Activated CD4-positive, alpha-beta T cell treated with anti-CD3 and anti-CD28 coated beads, Interleukin-2, Interleukin-4, amounts not matched to agents 100 ng/mL and 50 ng/mL, durations not matched to agents 16 hours and 8 hours (primary cell): Measurements from ENCODE around the gene NOTCH1.

Experiments used
- DNase-seq: peaks from one replicate; pipeline ENCODE4 v3.0.0-alpha.2; 2020; ENCODE audit warnings: low spot score

The NOTCH1 gene

DNA sequence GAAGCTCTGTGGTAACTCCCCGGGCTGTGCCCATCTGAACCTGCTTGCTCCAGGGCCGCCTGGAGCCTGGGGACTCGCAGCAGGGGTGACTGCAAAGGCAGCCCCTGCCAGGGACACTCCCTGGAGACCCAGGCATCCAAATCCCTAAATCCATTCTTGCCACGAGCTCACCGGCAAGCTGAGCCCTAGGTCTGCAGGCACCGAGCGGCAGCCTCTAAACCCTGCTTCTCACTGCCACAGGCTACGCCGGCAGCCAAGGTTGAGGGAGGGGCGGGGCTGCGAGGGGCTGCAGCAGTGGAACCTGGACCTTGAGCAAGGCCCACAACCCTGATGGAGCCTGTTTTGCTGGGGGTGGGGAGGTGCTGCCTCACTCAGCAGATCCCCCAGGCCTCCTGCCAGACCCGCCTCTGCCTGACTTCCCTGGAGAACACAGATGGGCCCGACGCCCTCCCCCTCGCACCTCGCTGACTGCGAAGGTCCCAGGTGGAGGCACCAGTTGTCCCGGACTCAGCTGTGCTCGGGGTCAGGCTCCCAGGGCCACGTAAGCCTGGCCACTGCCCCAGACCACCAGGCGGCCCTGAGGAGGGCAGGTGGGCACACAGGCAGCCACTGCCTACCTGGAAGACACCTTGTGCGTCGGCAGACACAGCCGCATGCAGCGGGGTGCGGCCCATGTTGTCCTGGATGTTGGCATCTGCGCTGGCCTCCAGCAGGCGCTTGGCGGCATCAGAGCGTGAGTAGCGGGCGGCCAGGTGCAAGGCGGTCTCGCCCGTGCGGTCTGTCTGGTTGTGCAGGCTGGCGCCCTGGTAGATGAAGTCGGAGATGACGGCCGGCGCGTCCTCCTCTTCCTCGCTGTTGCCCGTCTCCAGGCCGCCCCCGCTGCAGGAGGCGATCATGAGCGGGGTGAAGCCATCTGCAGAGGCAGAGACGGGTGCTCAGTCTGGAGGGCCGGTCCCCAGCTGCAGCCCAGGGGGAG, 45.6 kb downstream of the NOTCH1 start:
- DNase-seq: no peak

DNA sequence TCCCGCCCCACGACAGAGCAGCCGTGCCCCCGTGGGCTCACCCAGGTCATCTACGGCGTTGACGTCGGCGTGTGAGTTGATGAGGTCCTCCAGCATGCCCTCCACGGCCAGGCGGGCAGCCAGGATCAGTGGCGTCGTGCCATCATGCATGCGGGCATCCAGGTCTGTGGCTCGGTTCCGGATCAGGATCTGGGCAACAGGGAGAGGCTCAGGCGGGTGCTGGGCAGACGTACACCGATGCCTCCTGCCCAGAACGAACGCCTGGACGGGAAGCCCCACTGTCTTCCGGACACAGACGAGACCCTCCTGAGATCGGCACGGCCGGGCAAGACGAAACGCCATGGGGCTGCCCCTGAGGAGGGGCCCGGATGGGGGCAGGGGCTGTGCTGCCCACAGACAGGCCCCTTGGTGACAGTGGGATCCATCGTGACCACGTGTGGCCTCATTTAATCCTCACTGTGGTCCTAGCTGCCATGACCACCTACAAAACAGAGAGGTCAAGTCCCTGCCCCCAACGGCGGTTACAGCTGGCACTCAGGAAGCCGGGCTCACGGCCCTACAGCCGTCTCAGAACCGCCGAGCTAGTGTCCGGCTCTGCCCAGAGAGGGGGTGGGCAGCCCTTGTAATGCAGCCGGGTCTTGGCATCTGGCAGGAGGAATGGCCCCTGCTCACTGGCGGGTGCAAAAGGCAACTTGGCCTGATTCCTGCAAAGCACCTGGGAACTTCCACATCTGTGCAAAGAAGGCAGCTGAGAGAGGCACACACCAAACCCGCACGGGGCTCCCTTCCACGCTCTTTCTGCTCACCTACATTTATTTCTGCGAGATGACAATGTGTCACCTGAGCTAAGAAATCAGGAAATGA, 46.5 kb downstream of the NOTCH1 start:
- DNase-seq: no peak

DNA sequence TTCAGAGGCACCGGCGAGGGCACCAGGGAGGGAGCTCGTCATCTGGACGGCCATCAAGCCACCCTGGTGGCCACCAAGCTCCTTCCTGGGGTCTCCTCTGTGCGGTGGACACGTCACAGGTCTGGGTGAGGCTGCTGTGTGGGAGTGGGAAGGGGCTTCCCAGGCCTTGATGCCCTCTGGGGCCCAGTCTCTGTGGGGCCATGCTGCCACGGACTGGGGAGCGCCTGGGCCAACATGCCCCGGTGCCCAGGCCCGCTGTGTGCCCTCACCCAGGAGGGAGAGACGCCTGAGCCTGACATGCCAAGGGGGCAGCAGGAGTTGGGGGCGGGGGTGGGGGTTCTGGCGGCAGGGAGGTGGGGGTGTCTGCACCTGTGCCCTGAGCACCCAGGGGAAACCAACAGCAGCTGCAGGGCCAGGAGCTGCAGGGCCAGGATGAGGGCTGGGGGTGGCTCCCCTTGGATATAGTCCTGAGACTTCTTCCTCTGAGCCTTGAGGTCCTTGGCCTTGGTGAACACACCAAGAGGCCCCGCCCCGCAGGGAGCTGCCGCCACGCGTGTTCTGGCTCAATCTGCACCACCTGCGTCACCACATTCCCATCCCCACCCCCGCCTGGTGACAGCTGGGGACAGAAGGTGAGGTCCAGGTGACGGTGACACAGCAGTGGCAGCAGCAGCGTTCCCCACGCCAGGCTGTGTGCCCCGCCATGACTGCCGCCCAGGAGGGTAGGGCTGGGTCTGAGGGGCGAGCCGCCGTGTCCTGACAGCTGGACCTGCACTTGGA, 47.7 kb downstream of the NOTCH1 start:
- DNase-seq: no peak

DNA sequence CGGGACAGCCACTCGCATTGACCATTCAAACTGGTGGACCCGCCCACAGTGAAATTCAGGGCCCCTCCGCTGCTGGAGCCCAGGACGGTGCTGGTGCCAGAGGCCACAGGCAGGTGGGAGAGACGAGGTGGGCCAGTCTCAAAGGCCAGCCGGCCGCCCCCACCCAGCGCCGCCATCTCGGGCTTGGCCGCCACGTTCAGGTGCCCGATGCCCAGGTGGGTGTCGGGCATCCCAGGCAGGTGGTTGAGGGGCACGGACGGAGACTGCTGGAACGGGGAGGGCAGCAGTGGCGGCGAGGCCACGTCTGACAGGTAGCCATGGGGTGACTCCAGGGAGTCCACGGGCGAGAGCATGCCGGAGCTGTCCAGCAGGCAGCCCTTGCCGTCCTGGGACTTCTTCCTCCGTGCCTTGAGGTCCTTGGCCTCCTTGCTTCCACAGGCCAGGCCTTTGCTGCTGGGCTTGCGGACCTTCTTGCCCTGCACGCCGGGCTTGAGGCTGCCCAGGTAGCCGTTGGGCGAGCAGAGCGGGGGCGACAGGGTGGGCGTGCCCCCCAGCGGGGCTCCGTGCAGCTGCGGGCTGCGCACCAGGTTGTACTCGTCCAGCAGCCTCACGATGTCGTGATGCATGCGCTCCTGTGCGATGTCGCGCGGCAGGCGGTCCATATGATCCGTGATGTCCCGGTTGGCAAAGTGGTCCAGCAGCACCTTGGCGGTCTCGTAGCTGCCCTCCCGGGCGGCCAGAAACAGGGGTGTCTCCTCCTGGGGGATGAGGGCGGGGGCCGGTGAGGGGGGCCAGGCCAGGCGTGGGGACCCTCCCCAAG, 48.8 kb downstream of the NOTCH1 start:
- no peak for DNase-seq

DNA sequence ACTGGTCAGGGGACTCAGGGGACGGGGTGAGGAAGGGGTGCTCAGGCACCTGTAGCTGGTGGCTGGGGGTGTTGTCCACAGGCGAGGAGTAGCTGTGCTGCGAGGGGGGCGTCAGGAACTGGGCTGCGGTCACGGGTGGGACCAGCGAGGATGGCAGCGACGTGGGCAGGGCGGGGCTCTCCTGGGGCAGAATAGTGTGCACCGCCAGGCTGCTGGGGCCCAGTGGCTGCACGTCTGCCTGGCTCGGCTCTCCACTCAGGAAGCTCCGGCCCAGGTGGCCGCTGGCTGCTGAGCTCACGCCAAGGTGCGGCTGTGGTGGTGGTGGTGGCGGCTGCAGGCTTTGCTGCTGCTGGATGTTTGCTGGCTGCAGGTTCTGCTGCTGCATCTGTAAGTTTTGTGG, 49.7 kb downstream of the NOTCH1 start:
- DNase-seq: no peak

DNA sequence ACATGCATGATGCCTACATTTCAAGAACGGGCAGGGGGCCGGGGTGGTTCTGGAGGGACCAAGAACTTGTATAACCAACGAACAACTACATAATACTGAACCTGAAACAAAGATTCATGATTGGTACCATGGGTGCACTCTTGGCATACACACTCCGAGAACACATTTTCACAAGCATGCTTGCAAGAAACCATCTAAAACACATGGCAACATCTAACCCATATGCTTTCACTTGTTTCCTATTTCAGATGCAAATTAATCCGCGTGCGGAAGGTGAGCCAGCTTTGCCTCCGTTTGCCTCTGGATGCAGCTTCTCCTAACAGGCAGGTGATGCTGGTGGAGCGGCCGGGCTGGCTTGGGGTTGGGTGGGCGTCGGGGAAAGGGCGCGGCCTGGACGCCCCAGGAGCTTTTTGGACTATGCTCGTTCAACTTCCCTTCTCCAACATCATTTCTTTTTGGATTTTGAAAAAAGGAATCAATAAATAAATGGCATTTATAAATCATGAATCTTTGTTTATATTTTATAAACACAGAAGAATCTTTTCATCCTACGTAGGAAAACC, 50.5 kb downstream of the NOTCH1 start:
- no peak for DNase-seq

DNA sequence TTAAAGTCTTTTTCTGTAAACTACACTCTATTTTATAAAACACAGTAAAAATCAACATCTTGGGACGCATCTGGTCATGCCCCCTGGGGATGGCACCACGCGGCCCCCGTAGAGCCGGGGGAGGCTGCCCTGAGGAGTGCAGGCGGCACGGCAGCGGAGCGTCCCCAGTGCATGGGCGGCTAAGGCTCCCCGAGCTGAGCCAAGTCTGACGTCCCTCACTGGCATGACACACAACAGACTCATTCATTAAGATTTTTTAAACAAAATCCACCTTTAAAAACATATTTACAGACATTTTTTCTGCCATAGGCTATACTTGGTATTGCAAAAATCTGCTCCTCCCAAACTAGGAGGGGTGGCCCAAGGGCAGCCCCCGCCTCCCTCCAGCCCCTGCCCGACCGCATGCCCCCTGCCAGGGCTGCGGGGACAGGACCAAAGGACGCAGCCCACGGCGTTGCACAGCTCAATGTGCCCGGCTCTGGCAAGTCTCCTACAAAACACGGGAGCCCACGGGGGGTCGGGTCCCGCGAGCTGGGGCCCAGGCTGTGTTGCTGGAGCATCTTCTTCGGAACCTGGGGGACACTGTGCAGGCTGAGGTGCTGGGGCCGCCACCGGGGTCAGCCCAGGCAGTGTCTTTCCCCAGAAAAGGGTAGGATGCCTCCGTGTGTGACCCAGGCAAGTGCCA, 51.2 kb downstream of the NOTCH1 start:
- no peak for DNase-seq

DNA sequence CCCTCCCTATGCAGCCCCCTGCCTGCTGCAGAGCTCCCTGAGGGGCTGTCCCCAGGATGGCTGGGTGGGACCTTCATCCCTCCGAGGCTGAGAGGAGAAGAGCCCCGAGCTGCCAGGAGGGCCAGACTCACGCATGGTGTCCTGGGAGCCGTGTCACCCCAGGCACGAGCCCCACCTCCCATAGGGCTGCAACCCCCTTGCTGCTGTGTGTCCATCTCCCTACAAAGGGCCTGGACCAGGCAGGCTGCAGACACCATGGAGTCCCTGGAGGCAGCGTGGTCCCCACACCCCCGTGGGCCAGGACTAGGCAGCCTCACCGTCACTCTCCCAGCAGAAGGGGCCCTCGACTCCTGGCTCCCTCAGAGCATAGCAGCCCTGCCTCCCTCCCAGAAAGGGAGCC, 51.8 kb downstream of the NOTCH1 start:
- no peak for DNase-seq

DNA sequence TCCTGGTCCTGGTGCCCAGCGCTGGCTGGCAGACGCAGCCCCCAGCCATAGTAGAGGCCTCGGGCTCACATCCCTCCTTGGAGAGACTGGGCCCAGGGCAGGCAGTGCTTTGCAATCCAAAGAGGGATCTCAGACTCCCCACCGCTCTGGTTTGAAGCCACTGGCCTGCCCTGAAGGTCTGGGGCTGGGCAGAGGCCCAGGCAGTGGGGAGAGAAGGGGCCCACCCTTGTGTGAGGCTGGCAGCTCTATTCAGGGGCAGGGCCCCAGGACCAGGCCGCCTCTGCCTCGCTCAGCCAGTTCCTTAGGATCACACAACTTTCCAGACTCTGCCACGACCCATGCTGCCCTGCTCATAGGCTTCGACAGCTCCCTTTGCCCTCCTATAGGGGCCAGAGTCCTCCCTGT, 52.3 kb downstream of the NOTCH1 start:
- no peak for DNase-seq

DNA sequence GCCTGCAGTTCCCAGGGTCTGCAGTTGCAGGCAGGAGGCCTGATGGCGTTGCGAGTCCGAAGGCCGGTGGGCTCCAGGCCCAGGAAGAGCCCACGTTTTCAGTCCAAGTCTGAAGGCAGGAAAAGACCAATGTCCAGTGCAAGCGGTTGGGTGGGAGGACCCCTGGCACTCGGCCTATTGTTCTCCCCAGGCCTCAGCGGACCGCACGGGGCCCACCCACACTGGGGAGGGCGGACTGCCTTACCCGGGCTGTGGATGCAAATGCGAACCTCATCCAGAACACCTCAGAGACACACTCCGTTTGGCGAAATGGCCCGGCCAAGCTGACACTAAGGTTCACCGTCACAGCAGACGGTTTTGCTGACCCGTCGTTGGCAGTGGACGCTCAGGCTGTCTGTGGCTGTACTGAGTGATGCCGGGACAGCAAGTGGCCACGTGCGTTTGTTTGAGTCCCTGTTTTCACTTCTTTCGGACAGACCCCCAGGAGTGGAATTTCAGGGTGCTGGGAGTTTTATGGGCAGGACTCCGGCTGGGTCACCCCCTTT, 52.8 kb downstream of the NOTCH1 start:
- DNase-seq: no peak

DNA sequence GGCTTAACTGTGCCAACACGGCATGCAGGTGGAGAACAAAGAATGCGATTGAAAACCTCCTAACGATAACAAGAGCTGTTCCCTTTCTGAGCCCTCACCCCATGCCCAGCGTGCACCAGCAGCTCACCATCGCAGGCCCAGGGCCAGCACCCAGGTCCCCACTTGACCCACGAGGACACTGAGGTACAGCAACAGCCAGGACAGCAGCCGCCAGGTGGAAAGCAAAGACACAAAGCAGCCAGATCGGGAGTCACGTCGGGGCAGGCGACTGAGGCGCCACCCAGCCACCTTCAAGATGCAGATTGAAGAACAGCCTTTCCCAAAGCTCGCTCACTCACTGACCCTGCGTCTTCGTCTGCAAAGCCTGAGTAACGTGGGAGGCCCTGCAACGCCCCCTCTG, 56.1 kb downstream of the NOTCH1 start:
- DNase-seq: no peak

DNA sequence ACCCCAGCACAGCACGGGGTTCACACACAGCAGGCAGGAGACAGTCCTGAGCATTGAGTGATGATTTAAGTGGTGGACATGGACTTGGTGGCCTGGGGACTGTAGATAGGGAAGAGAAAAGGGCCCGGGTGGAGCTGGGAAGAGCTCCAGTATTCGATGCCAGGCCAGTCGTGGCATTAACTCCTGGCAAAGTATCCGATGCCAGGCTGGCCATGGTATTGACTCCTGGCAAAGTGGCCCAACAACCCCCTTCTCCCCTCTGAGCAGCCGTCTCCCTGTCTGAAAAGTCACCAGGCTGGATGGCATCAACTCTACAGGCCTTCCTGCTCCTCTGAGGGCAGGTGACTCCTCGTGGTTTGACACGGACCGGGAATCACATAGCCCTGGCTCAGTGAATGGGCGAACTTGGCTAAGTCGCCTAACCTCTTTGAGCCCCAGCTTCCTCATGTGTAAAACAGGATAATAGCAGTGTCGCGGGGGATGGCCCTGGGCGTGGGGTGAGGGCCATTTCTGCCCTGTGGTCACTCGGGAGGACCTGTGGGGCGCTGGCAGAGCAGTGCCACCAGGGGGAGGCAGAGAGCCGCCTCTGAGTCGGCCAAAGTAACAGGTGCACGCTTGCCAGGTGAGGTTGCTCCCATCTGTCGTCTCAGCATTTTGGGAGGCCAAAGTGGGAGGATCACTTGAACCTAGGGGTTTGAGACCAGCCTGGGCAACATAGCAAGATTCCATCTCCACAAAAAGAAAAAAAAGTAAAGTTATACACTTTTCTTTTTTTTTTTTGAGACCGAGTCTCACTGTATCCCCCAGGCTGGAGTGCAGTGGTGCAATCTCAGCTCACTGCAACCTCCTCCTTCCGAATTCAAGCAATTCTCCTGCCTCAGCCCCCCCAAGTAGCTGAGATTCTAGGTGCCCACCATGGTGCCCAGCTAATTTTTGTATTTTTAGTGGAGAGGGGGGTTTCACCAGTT, 57.3 kb downstream of the NOTCH1 start:
- DNase-seq: peak; percentile 66

DNA sequence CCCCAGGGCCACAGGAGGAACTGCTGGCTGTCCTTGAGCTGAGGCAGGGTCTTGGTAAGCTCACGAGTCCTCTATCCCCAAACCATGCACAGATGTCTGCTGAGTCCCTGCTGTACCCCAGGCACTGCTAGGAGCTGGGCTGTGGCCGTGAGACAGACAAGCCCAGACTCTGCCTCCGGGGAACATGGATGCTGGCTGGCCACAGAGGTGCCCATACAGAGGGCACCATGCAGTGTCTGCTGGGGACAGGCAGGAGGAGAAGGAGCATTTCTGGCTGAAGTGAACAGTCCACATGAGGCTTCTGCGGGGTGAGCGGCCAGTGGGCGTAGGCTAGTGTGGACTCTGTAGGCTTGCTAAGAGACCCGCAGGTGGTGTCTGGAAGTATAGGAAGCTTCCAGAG, 58.2 kb downstream of the NOTCH1 start:
- no peak for DNase-seq

DNA sequence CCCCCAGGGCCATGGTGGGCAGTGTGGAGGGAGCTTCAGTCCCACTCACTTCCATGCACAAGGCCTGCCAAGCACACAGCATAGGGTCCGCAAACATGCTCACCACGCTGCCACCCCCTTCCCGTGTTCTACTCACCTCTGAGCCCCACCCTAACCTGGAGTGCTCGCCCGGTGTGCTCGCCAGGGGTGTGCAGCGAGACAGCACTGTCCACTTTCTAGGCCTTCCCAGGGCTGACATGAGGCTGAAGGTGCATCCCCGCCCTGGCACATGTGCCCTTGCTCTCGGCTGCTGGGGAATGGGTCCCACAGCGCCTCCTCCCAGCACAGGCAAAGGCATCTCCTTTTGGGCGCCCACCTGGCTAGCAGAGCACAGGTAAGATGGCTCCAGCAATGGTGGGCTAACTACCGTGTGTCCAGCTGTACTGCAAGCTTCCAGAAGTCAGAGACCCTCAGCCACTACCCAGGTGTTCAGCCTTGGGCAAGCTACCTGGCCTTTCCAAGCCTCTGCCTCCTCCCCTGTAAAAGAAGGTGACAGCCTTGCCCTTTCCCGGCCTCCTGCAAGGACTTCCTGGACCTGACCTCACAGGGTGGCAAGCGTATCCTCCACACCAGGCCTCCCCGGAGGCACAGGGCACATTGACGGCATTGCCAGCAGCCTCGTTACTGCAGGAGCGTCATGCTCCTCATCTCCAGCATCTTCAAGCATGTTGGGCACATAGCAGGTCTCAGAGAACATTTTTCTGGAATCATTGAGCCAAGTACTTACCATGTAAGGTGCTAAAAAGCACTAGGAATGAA, 58.8 kb downstream of the NOTCH1 start:
- DNase-seq: no peak

DNA sequence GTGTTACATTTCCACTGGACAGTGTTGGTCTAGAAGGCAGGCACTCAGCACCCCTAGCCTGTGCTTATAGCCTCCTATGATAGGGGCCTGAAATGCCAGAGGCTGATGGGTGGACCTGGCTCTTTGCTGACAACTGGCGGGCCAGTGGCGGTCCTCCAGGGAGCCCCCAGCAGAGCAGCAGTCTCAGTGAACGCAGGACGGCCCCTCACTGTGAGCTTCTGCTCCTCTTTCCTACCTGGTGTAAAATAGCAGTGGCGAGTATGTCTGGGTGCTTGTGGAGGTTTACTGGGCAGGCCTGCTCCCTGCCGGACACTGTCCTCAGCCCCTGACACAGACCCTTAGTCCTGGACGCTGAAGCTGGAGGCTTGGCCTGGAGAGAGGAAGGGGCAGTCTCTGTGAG, 59.7 kb downstream of the NOTCH1 start:
- no peak for DNase-seq

DNA sequence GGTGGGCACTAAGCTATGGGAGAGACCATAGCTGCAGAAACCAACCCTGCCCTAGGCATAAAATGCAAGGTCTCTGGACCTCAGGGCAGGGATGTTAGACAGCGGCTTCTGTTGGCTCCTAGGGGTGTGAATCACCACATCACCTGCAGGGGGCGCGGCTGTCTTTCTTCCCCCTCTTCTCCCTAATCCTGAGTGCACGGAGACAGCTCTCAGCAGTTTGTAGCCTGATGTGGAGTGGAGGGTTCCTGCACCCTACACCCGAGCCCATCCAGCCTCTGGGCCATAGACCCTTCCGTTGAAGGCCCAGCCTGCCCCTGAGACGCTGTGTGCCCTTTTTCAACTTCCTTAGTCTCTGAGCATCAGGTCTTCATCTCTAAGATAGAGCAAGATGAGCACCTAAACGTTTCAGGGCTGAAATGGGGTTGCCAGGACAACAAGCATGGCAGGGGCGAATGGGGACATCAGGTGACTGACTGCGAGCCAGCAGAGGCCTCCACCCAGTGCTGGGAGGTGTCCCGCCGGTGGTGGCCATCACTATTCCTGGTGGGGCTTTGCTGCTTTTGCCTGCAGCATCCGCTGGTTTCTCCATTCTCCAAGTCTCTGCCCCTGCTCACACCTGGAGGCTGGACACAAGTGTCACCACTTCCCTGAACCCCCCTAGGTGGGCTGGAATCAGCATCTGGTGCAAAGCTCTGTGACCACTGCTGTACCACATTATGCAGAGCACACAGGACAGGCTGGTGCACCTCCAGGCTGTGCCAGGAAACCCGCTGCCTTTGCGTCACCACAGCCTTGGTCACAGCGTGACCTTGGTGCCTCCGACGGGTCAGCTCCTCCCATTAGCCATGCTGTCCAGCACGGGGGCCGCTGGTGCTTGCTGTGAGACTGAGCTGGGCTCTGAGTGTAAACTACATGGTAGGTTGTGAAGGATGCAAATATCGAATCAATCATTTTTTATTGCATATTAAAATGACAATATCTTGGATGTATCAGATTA, 60.5 kb downstream of the NOTCH1 start:
- DNase-seq: peak; percentile 81
